Mesodermal cell (in vitro differentiated cells): ENCODE measurements around the gene EPHB2.

Experiments
- H3K27ac ChIP-seq: 2 replicates; pipeline ENCODE4 v1.7.0; 2013; ENCODE audit warnings: mild to moderate bottlenecking, low read depth, low read length, moderate library complexity; ENCODE audit not compliant: severe bottlenecking
- H3K36me3 ChIP-seq: 2 replicates; pipeline ENCODE4 v1.7.1; 2013; ENCODE audit warnings: mild to moderate bottlenecking, low read length, moderate library complexity; ENCODE audit not compliant: control insufficient read depth, insufficient read depth
- H3K4me1 ChIP-seq: one replicate; pipeline ENCODE4 v1.7.1; 2013; ENCODE audit warnings: mild to moderate bottlenecking, low read length; ENCODE audit not compliant: insufficient read depth, control insufficient read depth, poor library complexity, severe bottlenecking
- H3K4me3 ChIP-seq: 2 replicates; pipeline ENCODE4 v1.7.0; 2013; ENCODE audit warnings: low read length, control low read depth, mild to moderate bottlenecking; ENCODE audit not compliant: insufficient read depth, poor library complexity, severe bottlenecking; ENCODE audit errors: extremely low read depth
- H3K9me3 ChIP-seq: 2 replicates; pipeline ENCODE4 v1.7.1; 2013; ENCODE audit warnings: mild to moderate bottlenecking, low read length, moderate library complexity; ENCODE audit not compliant: control insufficient read depth
- WGBS, 2 experiments: methylation state at CpG; one replicate each; pipeline ENCODE4 v1.1.5; 2013; ENCODE audit warnings: missing lambda C conversion rate in 2 of 2; ENCODE audit not compliant: insufficient coverage in 2 of 2; 5-methylcytosine and 5-hydroxymethylcytosine counted together

The EPHB2 gene

GRCh38 chr1:22801761-22802160 is 91.1 kb downstream of the EPHB2 start:
- Histone ChIP-seq H3K4me1 (peaks cover 12% of the 10 kb centered on the region), H3K9me3 (no peaks in the 10 kb centered on the region), H3K4me3 (no peak overlapping the region), H3K36me3 (no peaks in the 10 kb centered on the region), H3K27ac (peak overlapping the region; percentile 8)
- WGBS, 2 experiments, result 52 to 71% methylated on average over 13 to 15 of the region's 19 CpGs

GRCh38 chr1:22803833-22804232 is 93.2 kb downstream of the EPHB2 start:
- H3K9me3 ChIP-seq, result no peaks in the 10 kb centered on the region
- no peaks in the 10 kb centered on the region for H3K36me3 ChIP-seq
- H3K27ac ChIP-seq, result no peak overlapping the region
- no peak overlapping the region for H3K4me3 ChIP-seq
- peaks cover 24% of the 10 kb centered on the region for H3K4me1 ChIP-seq
- 86 to 93% methylated on average over 1 to 2 of the region's 5 CpGs for WGBS, 2 experiments

- H3K4me3 ChIP-seq, result no peak overlapping the region
- no peak overlapping the region for H3K27ac ChIP-seq
- no peaks in the 10 kb centered on the region for H3K9me3 ChIP-seq
- 38 to 71% methylated on average over 3 to 6 of the region's 6 CpGs for WGBS, 2 experiments
- H3K36me3 ChIP-seq, result no peaks in the 10 kb centered on the region
- H3K4me1 ChIP-seq, result peaks cover 29% of the 10 kb centered on the region
Observed at GRCh38 chr1:22804406-22804805, 93.8 kb downstream of the EPHB2 start.

- Histone ChIP-seq H3K36me3 (no peaks in the 10 kb centered on the region), H3K9me3 (no peaks in the 10 kb centered on the region), H3K4me1 (peaks cover 29% of the 10 kb centered on the region), H3K27ac (no peak overlapping the region), H3K4me3 (no peak overlapping the region)
- WGBS, 2 experiments, result 79 to 82% methylated on average over 6 to 7 of the region's 7 CpGs
Observed at GRCh38 chr1:22804969-22805671, 94.5 kb downstream of the EPHB2 start.

- WGBS, 2 experiments, result 34 to 61% methylated on average over 3 to 4 of the region's 4 CpGs
- Histone ChIP-seq H3K4me3 (no peak overlapping the region), H3K4me1 (peaks cover 29% of the 10 kb centered on the region), H3K9me3 (no peaks in the 10 kb centered on the region), H3K27ac (no peak overlapping the region), H3K36me3 (no peaks in the 10 kb centered on the region)
Observed at GRCh38 chr1:22805672-22806038, 95.0 kb downstream of the EPHB2 start.

- H3K27ac ChIP-seq, result no peak overlapping the region
- WGBS, 2 experiments, result 82 to 89% methylated on average over 10 to 11 of the region's 12 CpGs
- H3K36me3 ChIP-seq, result no peaks in the 10 kb centered on the region
- no peak overlapping the region for H3K4me3 ChIP-seq
- H3K9me3 ChIP-seq, result no peaks in the 10 kb centered on the region
- H3K4me1 ChIP-seq, result peaks cover 28% of the 10 kb centered on the region
Observed at GRCh38 chr1:22806584-22806983, 95.9 kb downstream of the EPHB2 start.

- no peak overlapping the region for H3K27ac ChIP-seq
- no peak overlapping the region for H3K4me3 ChIP-seq
- H3K4me1 ChIP-seq, result peaks cover 23% of the 10 kb centered on the region
- WGBS, 2 experiments, result 97 to 98% methylated on average over 3 to 4 of the region's 4 CpGs
- H3K36me3 ChIP-seq, result no peaks in the 10 kb centered on the region
- H3K9me3 ChIP-seq, result no peaks in the 10 kb centered on the region
Observed at GRCh38 chr1:22807340-22807739, 96.7 kb downstream of the EPHB2 start.

GRCh38 chr1:22808186-22808675 is 97.6 kb downstream of the EPHB2 start:
- no peaks in the 10 kb centered on the region for H3K36me3 ChIP-seq
- 100% methylated on average over 1 to 5 of the region's 6 CpGs for WGBS, 2 experiments
- no peaks in the 10 kb centered on the region for H3K9me3 ChIP-seq
- peak overlapping the region; percentile 63 for H3K27ac ChIP-seq
- H3K4me1 ChIP-seq, result peaks cover 23% of the 10 kb centered on the region
- no peak overlapping the region for H3K4me3 ChIP-seq

GRCh38 chr1:22808676-22809483 is 98.2 kb downstream of the EPHB2 start:
- H3K9me3 ChIP-seq, result no peaks in the 10 kb centered on the region
- 74 to 82% methylated on average over 12 to 14 of the region's 15 CpGs for WGBS, 2 experiments
- no peaks in the 10 kb centered on the region for H3K36me3 ChIP-seq
- peak overlapping the region; percentile 63 for H3K27ac ChIP-seq
- no peak overlapping the region for H3K4me3 ChIP-seq
- H3K4me1 ChIP-seq, result peaks cover 23% of the 10 kb centered on the region

- H3K4me1 ChIP-seq, result peaks cover 23% of the 10 kb centered on the region
- H3K4me3 ChIP-seq, result no peak overlapping the region
- WGBS, 2 experiments, result 97 to 100% methylated on average over 4 of the region's 4 CpGs
- no peaks in the 10 kb centered on the region for H3K36me3 ChIP-seq
- no peaks in the 10 kb centered on the region for H3K9me3 ChIP-seq
- no peak overlapping the region for H3K27ac ChIP-seq
Observed at GRCh38 chr1:22809783-22810182, 99.1 kb downstream of the EPHB2 start.

GRCh38 chr1:22810378-22810777 is 99.7 kb downstream of the EPHB2 start:
- no peak overlapping the region for H3K27ac ChIP-seq
- H3K36me3 ChIP-seq, result no peaks in the 10 kb centered on the region
- H3K4me1 ChIP-seq, result peaks cover 23% of the 10 kb centered on the region
- no peak overlapping the region for H3K4me3 ChIP-seq
- 57 to 83% methylated on average over 1 of the region's 2 CpGs for WGBS, 2 experiments
- no peaks in the 10 kb centered on the region for H3K9me3 ChIP-seq
